HG03342 (cell line): ENCODE measurements around the gene ITPA.

ENCODE experiments used
- ATAC-seq: cut with Tn5 transposase; IDR thresholded peaks from one replicate; pipeline ENCODE4 v1.9.1; 2021; ENCODE audit warnings: mild to moderate bottlenecking, moderate library complexity; ENCODE audit not compliant: unreplicated experiment

The ITPA gene

GRCh38 chr20:3209257-3209945 lies at the start of gene ITPA:
Gene ITPA, plus strand, starts transcription at chr20:3209498. Its CDS starts 54 bp downstream, at chr20:3209552.
- no peak for ATAC-seq

- no peak for ATAC-seq
These were observed 48.9 kb upstream of the ITPA start for GRCh38 chr20:3160418-3160817.

GRCh38 chr20:3161316-3162079 lies 47.8 kb upstream of the ITPA start:
- no peak for ATAC-seq

- no peak for ATAC-seq
These were observed 47.2 kb upstream of the ITPA start for GRCh38 chr20:3162080-3162611.

- ATAC-seq, result no peak
These were observed 45.9 kb upstream of the ITPA start for GRCh38 chr20:3163099-3164042.

- no peak for ATAC-seq
These were observed 45.1 kb upstream of the ITPA start for GRCh38 chr20:3164043-3164762.

- ATAC-seq, result no peak
These were observed 44.4 kb upstream of the ITPA start for GRCh38 chr20:3164763-3165410.

GRCh38 chr20:3165473-3166337 lies 43.6 kb upstream of the ITPA start:
- ATAC-seq, result no peak

GRCh38 chr20:3166338-3166912 lies 42.9 kb upstream of the ITPA start:
- ATAC-seq, result no peak

- ATAC-seq, result no peak
These were observed 42.4 kb upstream of the ITPA start for GRCh38 chr20:3166913-3167342.

GRCh38 chr20:3167738-3168078 lies 41.6 kb upstream of the ITPA start:
- no peak for ATAC-seq

- no peak for ATAC-seq
These were observed 41.0 kb upstream of the ITPA start for GRCh38 chr20:3168079-3168828.

GRCh38 chr20:3168829-3169590 lies 40.3 kb upstream of the ITPA start:
- ATAC-seq, result no peak

GRCh38 chr20:3171391-3172125 lies 37.7 kb upstream of the ITPA start:
- ATAC-seq, result no peak

- ATAC-seq, result no peak
These were observed 37.0 kb upstream of the ITPA start for GRCh38 chr20:3172126-3172932.
